H1 (cell line): ENCODE measurements around the gene THAP11. TPM values are rescaled to one million over a fixed set of nuclear protein-coding genes. Genes with fewer than 3 reads are reported as not detected.

Source experiments
- ATF3 ChIP-seq: IDR thresholded peaks from 2 replicates; pipeline ENCODE4 v1.6.1; 2011; ENCODE audit warnings: low read depth, mild to moderate bottlenecking, low read length; ENCODE audit not compliant: insufficient read depth
- CBX8 ChIP-seq: fragments of 300-800, 300-1000 bp; sonication (generic); IDR thresholded peaks from 2 replicates; pipeline ENCODE4 v1.7.1; 2016; ENCODE audit warnings: low read depth, low read length, borderline replicate concordance
- CEBPB ChIP-seq: IDR thresholded peaks from 2 replicates; pipeline ENCODE4 v1.6.1; 2012; ENCODE audit warnings: low read depth, low read length
- CREB1 ChIP-seq: IDR thresholded peaks from 2 replicates; pipeline ENCODE4 v1.6.1; 2012; ENCODE audit warnings: inconsistent platforms
- CTCF ChIP-seq, 3 experiments: IDR thresholded peaks; 1 replicate in 2 of 3; 2 replicates in 1 of 3; pipeline versions ENCODE4 v1.5.1 to v1.6.1; 2011; ENCODE audit warnings: low read length in 3 of 3, mild to moderate bottlenecking in 3 of 3, inconsistent platforms in 2 of 3, low read depth in 1 of 3, moderate library complexity in 1 of 3; ENCODE audit not compliant: insufficient read depth in 1 of 3; ENCODE audit errors: control extremely low read depth in 1 of 3
- EP300 ChIP-seq, 2 experiments: IDR thresholded peaks; 1 replicate in 1 of 2; 2 replicates in 1 of 2; pipeline ENCODE4 v1.6.1; 2011 to 2012; ENCODE audit warnings: low read depth in 2 of 2, low read length in 2 of 2, mild to moderate bottlenecking in 2 of 2, borderline replicate concordance in 1 of 2, inconsistent platforms in 1 of 2, moderate library complexity in 1 of 2
- HDAC6 ChIP-seq: IDR thresholded peaks from one replicate; pipeline ENCODE4 v1.7.1; 2012; ENCODE audit warnings: low read depth, mild to moderate bottlenecking, inconsistent platforms, low read length, moderate library complexity
- JUND ChIP-seq: IDR thresholded peaks from 2 replicates; pipeline ENCODE4 v1.6.1; 2011; ENCODE audit warnings: mild to moderate bottlenecking, improper control_type of control experiment, low read length
- KDM4A ChIP-seq: IDR thresholded peaks from one replicate; pipeline ENCODE4 v1.7.1; 2012; ENCODE audit warnings: low read depth, mild to moderate bottlenecking, moderate library complexity, low read length, inconsistent platforms; ENCODE audit not compliant: severe bottlenecking
- KDM5A ChIP-seq: fragments of 200-600 bp; IDR thresholded peaks from 2 replicates; pipeline ENCODE4 v1.7.1; 2012; ENCODE audit warnings: mild to moderate bottlenecking, low read length, inconsistent platforms, mixed read lengths
- NANOG ChIP-seq: IDR thresholded peaks from 2 replicates; pipeline ENCODE4 v1.6.1; 2011; ENCODE audit warnings: low read length, low read depth, mild to moderate bottlenecking, inconsistent platforms; ENCODE audit not compliant: insufficient read depth, poor library complexity, severe bottlenecking
- PHF8 ChIP-seq: fragments of 200-600 bp; sonication (generic); conservative IDR thresholded peaks from 2 replicates; pipeline ENCODE4 v1.7.1; 2012; ENCODE audit warnings: low read depth, mild to moderate bottlenecking, inconsistent platforms, low read length, moderate library complexity
- POLR2A ChIP-seq, 2 experiments: IDR thresholded peaks; 1 replicate in 1 of 2; 2 replicates in 1 of 2; pipeline ENCODE4 v1.6.1; 2011; ENCODE audit warnings: low read depth in 2 of 2, low read length in 2 of 2, mild to moderate bottlenecking in 2 of 2; ENCODE audit errors: control extremely low read depth in 1 of 2
- POU5F1 ChIP-seq: IDR thresholded peaks from 2 replicates; pipeline ENCODE4 v1.6.1; 2011; ENCODE audit warnings: low read depth, mild to moderate bottlenecking, low read length, moderate library complexity
- RXRA ChIP-seq: IDR thresholded peaks from 2 replicates; pipeline ENCODE4 v1.6.1; 2011; ENCODE audit warnings: low read depth, mild to moderate bottlenecking, low read length, moderate library complexity; ENCODE audit not compliant: insufficient read depth
- SAP30 ChIP-seq: fragments of 300-600 bp; sonication (generic); IDR thresholded peaks from 2 replicates; pipeline ENCODE4 v1.7.1; 2012; ENCODE audit warnings: low read length, moderate library complexity, mild to moderate bottlenecking, inconsistent platforms; ENCODE audit not compliant: insufficient read depth, insufficient replicate concordance
- SIN3A ChIP-seq, 2 experiments: IDR thresholded peaks in 1 of 2; conservative IDR thresholded peaks in 1 of 2; 2 replicates each; pipeline ENCODE4 v1.6.1; 2011 to 2012; ENCODE audit warnings: low read length in 2 of 2, improper control_type of control experiment in 1 of 2, low read depth in 1 of 2, mild to moderate bottlenecking in 1 of 2
- SIX5 ChIP-seq: IDR thresholded peaks from 2 replicates; pipeline ENCODE4 v1.6.1; 2011; ENCODE audit warnings: mild to moderate bottlenecking, low read depth, low read length
- TEAD4 ChIP-seq: IDR thresholded peaks from 2 replicates; pipeline ENCODE4 v1.6.1; 2012; ENCODE audit warnings: low read depth, low read length, inconsistent platforms, mixed read lengths
- YY1 ChIP-seq: IDR thresholded peaks from 2 replicates; pipeline ENCODE4 v1.6.1; 2011; ENCODE audit warnings: low read depth, mild to moderate bottlenecking, low read length
- ZNF274 ChIP-seq: IDR thresholded peaks from 2 replicates; pipeline ENCODE4 v1.7.0; 2012; ENCODE audit warnings: low read length, borderline replicate concordance; ENCODE audit errors: extremely low read depth
- polyA plus RNA-seq, 7 experiments: library from polyadenylated mRNA; depleted of rRNA in 3 of 7; stranded (reverse) in 5 of 7; unstranded in 2 of 7; fragments of >200 nt in 5 of 7; fragments of 200-250 nt in 2 of 7; gene quantifications; 1 replicate in 5 of 7; 2 replicates in 1 of 7; 4 replicates in 1 of 7; pipeline versions ENCODE4 v1.2.1 to v1.2.3, GENCODE V29; 2011 to 2013; ENCODE audit warnings: missing spikeins in 2 of 7, mixed read lengths in 2 of 7
- total RNA-seq: library from RNA; stranded (reverse); fragmentation: NEBNext Ultra II Directional; extraction: Animal tissue kit (Norgen Biotek cat#: 25700); gene quantifications from 2 replicates; pipeline ENCODE4 v1.2.1, GENCODE V29; 2021

The THAP11 gene
- total and polyA plus RNA-seq, 2 of the 8 experiments (the other 6 are each of a cell fraction or from before 2014, with no cell fraction given) = 50.8 to 54.8 TPM

GRCh38 chr16:67841816-67842508 lies at the start of gene THAP11 (continued):
- TF ChIP-seq POLR2A (IDR thresholded peaks at IDR 0.05; ENCODE audit: control extremely low read depth in 1 of 2, low read depth in 2 of 2, low read length in 2 of 2) (peak; percentile 83 to 93), SIN3A (conservative IDR thresholded peaks at IDR 0.05 in 1 of 2, IDR thresholded peaks at IDR 0.05 in 1 of 2; ENCODE audit: low read depth in 1 of 2, low read length in 2 of 2) (peak; percentile 7 to 83; a peak in 2 of 4 replicates), CBX8 (no peak), ZNF274 (no peak), KDM5A (no peak), HDAC6 (no peak), EP300 (IDR thresholded peaks at IDR 0.05; ENCODE audit: borderline replicate concordance in 1 of 2, low read depth in 2 of 2, low read length in 2 of 2) (no peak), SIX5 (peak; percentile 84), JUND (no peak), RXRA (no peak), CTCF (IDR thresholded peaks at IDR 0.05; ENCODE audit: control extremely low read depth in 1 of 3, insufficient read depth in 1 of 3, low read depth in 1 of 3, low read length in 3 of 3) (peak; percentile 81 to 94 (median 87)), CREB1 (peak; percentile 60), POU5F1 (no peak), NANOG (no peak), CEBPB (no peak), SAP30 (no peak), TEAD4 (no peak), KDM4A (peak; percentile 92), PHF8 (peak; percentile 63; the same call in 1 of the 2 replicates), ATF3 (peak; percentile 78), YY1 (peak; percentile 77)
